Immature natural killer cell (primary cell): ENCODE data around the gene ADAMTSL1. TPM values are rescaled to one million over a fixed set of nuclear protein-coding genes. Genes with fewer than 3 reads are reported as not detected.

Experiments
- DNase-seq, 3 donors: peaks; one replicate each; pipeline ENCODE4 v3.0.0; 2022; ENCODE audit warnings: mixed read lengths in 1 of 3
- H3K27ac Mint-ChIP-seq, 6 donors: one replicate each; pipeline ENCODE4 v1.8.0; 2020; ENCODE audit warnings: mixed read lengths in 6 of 6, mild to moderate bottlenecking in 5 of 6, inconsistent platforms in 4 of 6, moderate library complexity in 3 of 6
- H3K27me3 Mint-ChIP-seq, 3 donors: one replicate each; pipeline ENCODE4 v1.8.0; 2020 to 2021; ENCODE audit warnings: low read depth in 3 of 3, mild to moderate bottlenecking in 3 of 3, mixed read lengths in 3 of 3, moderate library complexity in 3 of 3, inconsistent platforms in 1 of 3
- H3K36me3 Mint-ChIP-seq, 3 donors: one replicate each; pipeline ENCODE4 v1.8.0; 2020; ENCODE audit warnings: mixed read lengths in 3 of 3, inconsistent platforms in 2 of 3, mild to moderate bottlenecking in 2 of 3
- H3K4me1 Mint-ChIP-seq, 2 donors: one replicate each; pipeline ENCODE4 v1.8.0; 2020; ENCODE audit warnings: inconsistent platforms in 2 of 2, mild to moderate bottlenecking in 2 of 2, mixed read lengths in 2 of 2, moderate library complexity in 1 of 2
- H3K4me3 Mint-ChIP-seq, 5 donors: one replicate each; pipeline ENCODE4 v1.8.0; 2020; ENCODE audit warnings: mild to moderate bottlenecking in 5 of 5, mixed read lengths in 5 of 5, inconsistent platforms in 3 of 5, moderate library complexity in 3 of 5
- H3K9me3 Mint-ChIP-seq, 6 donors: one replicate each; pipeline ENCODE4 v1.8.0; 2020; ENCODE audit warnings: mild to moderate bottlenecking in 6 of 6, mixed read lengths in 6 of 6, inconsistent platforms in 4 of 6, moderate library complexity in 3 of 6
- polyA plus RNA-seq, 3 donors: library from polyadenylated mRNA; unstranded; fragments of 300-500 nt; fragmentation: Illumina TruSeq; gene quantifications; one replicate each; pipeline ENCODE4 v1.2.3, GENCODE V29; 2021

ADAMTSL1 gene
- polyA plus RNA-seq, 3 donors from 2014 or later: not detected

DNA sequence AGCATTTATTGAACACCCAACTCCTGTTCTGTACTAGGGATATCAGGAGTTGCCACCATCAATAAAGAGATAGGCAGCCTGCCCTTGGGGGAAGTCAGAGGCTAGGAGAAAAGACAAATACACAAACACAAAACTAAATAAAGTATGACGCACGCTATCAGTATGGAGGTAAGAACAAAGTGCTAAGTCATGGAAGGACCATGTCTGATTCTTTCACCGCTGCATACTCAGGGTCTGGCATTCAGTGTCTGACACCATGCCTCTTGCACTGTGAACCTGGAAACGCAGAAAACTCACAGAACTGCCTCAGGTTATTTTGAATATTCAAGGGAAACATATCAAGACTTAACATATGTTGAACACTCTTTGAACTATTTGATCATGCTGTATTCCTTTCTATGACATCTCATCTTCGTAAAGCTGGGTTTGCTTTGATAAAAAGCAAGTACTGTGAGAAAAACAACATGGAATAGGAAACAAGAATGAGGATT is 65.3 kb downstream of the ADAMTSL1 start:
- no peaks in the 10 kb centered on the region for H3K4me1 Mint-ChIP-seq
- H3K36me3 Mint-ChIP-seq: peaks cover 0 to 5% (median 0%) of the 10 kb centered on the region in 3 donors
- no peak for DNase-seq
- peaks cover 4 to 42% (median 19%) of the 10 kb centered on the region in 6 donors for H3K9me3 Mint-ChIP-seq
- no peak overlapping the region for H3K27ac Mint-ChIP-seq
- H3K4me3 Mint-ChIP-seq: no peak overlapping the region
- H3K27me3 Mint-ChIP-seq: peaks cover 0 to 3% (median 2%) of the 10 kb centered on the region in 3 donors

DNA sequence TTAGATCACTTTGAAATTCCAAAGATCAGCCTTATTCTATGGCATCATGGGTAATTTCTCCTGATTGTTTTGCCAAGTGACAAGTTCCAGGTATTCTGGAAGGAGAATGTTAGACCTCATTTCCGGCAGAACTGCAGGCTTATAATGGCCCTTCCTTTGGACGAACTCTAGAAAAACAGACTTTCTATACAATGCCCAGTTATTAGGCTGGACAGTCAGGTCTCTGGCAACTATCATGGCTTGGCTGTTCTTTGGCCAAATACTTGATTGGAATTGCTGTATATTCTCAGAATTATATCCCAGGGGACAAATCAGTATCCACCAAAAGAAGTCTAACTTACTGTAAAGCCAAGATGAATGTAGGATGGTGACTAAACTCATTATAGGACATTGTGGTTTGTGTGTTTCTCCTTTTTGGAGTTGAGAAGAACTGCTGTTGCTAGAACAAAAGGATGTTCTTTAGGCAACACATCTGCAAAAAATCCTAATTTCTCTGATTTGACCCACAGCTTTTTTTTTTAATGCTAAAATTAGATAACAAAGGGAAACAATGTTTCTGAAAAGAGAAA is 69.0 kb downstream of the ADAMTSL1 start:
- DNase-seq: no peak
- no peaks in the 10 kb centered on the region for H3K36me3 Mint-ChIP-seq
- H3K4me1 Mint-ChIP-seq: no peaks in the 10 kb centered on the region
- H3K9me3 Mint-ChIP-seq: peaks cover 0 to 21% (median 7%) of the 10 kb centered on the region in 6 donors
- H3K27ac Mint-ChIP-seq: no peak overlapping the region
- H3K4me3 Mint-ChIP-seq: no peak overlapping the region
- peaks cover 0 to 3% (median 2%) of the 10 kb centered on the region in 3 donors for H3K27me3 Mint-ChIP-seq

DNA sequence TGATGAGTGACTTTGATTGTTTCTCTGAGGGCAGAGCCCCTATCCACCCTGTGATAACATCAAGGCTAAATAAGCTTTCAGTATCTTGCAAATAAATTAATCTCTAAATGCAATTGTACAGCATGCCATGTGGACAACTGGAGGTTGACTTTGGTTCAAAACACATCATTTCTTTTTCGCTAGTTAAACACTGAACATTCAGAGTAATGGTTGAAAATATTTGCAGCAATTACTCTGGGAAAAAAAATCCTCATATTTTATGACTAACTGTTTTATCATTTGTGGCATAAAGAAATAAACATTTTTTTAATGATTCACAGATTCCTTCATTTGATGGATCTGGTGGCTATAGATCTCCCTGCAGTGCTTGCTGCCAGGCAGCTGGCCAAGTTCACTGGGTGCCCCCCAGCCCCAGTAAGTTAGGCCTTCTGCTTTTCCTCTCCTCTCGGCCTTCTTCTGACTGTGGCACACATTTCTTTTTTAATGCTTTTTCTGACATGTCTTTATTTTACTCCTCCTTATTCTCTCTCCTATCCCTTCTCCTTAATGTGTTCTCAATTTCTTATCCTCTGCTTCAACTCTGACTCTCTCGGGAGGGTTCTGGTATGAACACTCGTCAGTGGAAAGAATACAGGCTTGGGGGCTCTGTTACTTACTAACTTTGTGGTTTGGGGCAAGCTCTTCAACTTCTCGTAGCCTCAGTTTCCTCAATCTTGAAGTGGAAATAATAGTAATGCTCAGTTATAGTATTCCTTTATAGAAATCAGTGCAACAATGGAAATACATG is 69.6 kb downstream of the ADAMTSL1 start:
- Mint-ChIP-seq H3K36me3 (no peaks in the 10 kb centered on the region), H3K4me1 (no peaks in the 10 kb centered on the region), H3K27me3 (peaks cover 0 to 3% (median 0%) of the 10 kb centered on the region in 3 donors), H3K27ac (peak overlapping the region in 1 of 6 donors; percentile 3), H3K4me3 (no peak overlapping the region), H3K9me3 (peaks cover 0 to 14% (median 3%) of the 10 kb centered on the region in 6 donors)
- DNase-seq: no peak

DNA sequence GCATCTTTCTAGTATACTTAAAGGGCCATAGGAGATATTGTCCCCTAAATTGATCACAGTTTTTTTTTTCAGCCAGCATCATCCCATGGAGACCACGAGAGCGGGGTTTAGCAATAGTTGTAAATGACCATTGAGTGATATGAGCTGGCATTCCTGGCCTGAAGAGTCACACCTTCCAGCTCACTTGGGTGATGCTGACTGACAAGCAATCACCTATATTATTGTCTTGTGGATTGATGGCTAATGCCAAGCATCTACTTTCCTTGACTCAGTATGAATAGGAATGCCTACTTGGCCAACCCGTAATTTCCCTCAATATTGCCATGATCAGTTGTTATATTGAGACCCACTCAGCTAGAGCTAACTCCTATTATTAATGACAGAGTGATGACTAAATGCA is 70.5 kb downstream of the ADAMTSL1 start:
- Mint-ChIP-seq H3K4me3 (no peak overlapping the region), H3K27me3 (peaks cover 0 to 3% (median 0%) of the 10 kb centered on the region in 3 donors), H3K9me3 (peaks cover 0 to 8% (median 3%) of the 10 kb centered on the region in 6 donors), H3K36me3 (no peaks in the 10 kb centered on the region), H3K27ac (no peak overlapping the region), H3K4me1 (no peaks in the 10 kb centered on the region)
- DNase-seq: no peak

DNA sequence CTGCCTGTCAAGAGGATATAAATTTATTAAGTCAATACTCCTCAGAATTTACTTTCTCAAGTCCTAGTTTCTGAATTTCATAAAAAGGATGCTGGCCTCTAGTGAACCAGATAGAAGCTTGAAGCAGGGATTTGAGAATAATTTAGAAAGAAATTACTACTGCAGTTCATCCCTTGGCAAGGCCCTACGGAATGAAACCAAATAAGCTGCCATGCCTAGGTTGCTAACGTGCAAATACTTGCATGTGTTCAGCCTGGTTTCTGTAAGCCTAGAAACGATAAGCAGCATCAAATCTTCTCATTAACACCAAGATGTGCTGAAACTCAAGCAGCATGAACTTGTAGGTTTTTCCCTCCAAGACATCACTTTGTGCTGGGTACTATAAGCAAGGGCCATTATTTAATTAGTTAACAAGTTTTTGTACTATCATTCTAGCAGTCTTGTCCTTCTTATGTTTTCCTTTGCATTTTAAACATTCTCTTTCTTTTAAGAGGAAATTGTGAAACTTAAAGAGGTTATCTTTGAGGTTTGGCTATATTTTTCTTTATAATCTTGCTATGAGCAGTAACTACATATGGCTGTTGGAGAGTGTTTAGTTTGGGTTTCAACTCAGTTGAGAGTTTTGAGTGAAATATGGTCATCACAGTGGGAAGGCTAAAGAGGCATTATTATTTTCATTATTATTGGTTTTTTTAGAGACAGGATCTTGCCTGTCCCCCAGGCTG is 71.8 kb downstream of the ADAMTSL1 start:
- Mint-ChIP-seq H3K4me1 (no peaks in the 10 kb centered on the region), H3K27me3 (no peaks in the 10 kb centered on the region), H3K4me3 (no peak overlapping the region), H3K9me3 (peaks cover 0 to 7% (median 3%) of the 10 kb centered on the region in 6 donors), H3K36me3 (no peaks in the 10 kb centered on the region), H3K27ac (no peak overlapping the region)
- DNase-seq: no peak

DNA sequence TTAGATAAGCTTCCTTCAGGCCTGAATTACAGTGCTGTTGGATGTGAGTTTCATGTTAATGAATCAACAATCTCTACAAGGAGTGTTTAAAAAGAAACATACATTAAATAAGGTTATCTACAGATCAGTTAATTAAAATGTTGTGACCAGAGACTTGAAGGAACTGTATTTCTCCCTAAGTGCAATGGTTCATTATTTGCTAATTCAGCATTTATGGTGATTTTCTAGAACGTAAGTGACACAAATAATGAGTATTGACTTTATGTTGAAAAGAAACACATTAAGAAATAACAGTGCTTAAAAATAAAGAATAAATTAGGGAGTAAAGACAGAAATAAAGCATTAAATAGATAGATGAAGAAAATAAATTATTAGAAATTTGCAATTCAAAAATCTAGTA is 74.5 kb downstream of the ADAMTSL1 start:
- Mint-ChIP-seq H3K27me3 (no peaks in the 10 kb centered on the region), H3K9me3 (peaks cover 0 to 7% (median 3%) of the 10 kb centered on the region in 6 donors), H3K36me3 (no peaks in the 10 kb centered on the region), H3K4me3 (no peak overlapping the region), H3K27ac (no peak overlapping the region), H3K4me1 (no peaks in the 10 kb centered on the region)
- DNase-seq: no peak

DNA sequence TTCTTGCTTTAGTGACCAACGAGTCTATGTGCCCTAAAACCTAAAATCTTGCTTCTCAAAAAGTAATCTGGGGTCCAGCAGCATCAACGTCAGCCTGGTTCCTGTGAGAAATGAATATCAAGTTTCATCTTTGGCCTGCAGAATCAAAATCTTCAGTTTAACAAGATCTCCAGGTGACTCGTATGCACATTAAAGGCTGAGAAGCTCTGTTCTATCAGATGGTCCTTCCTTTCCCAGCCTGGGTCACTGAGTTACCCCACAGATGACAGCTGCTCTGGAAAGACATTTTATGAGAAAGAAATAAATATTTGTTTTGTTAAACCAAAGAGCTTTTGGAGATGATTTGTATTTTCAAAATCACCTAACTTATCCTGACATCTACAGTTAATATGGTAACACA is 75.8 kb downstream of the ADAMTSL1 start:
- H3K4me1 Mint-ChIP-seq: no peaks in the 10 kb centered on the region
- H3K4me3 Mint-ChIP-seq: no peak overlapping the region
- no peaks in the 10 kb centered on the region for H3K27me3 Mint-ChIP-seq
- DNase-seq: no peak
- H3K9me3 Mint-ChIP-seq: peaks cover 0 to 4% (median 2%) of the 10 kb centered on the region in 6 donors
- no peaks in the 10 kb centered on the region for H3K36me3 Mint-ChIP-seq
- H3K27ac Mint-ChIP-seq: no peak overlapping the region

DNA sequence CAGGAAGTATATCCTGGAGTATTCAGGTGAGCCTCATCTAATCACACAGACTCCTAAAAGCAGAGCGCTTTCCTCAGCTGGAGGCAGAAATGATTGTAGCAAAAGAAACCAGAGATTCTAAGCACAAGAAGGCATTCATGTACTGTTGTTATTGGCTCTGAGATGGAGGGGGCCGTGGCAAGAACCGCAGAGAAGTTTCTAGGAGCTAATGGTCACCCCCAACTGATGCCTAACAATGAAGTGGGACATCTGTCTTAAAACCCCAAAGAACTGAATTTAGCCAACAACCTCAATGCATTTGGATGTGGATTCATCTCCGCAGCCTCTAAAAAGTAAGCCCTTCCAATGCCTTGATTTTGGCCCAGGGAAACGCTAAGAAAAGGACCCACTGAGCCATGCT is 76.3 kb downstream of the ADAMTSL1 start:
- no peaks in the 10 kb centered on the region for H3K27me3 Mint-ChIP-seq
- no peaks in the 10 kb centered on the region for H3K4me1 Mint-ChIP-seq
- peaks cover 0 to 4% (median 3%) of the 10 kb centered on the region in 6 donors for H3K9me3 Mint-ChIP-seq
- H3K36me3 Mint-ChIP-seq: no peaks in the 10 kb centered on the region
- no peak for DNase-seq
- no peak overlapping the region for H3K4me3 Mint-ChIP-seq
- no peak overlapping the region for H3K27ac Mint-ChIP-seq

DNA sequence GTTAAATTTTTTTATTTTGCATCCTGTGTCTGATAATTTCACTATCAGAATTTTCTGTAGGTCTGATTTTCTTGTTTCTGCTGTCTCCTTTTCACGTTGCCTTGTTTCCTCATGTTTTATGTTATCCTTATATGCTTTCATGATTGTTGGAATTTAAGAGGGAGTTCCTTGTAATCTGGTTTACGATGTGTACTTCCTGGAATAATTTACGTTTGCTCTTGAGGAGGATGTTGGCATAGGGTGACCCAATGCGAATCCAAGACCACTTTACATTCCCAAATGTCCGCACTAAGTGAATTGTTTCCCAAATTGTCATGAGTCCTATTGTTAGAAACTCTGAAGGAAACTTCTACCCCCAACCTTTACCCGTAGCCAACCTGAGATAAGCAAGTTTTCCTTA is 80.3 kb downstream of the ADAMTSL1 start:
- Mint-ChIP-seq H3K9me3 (peaks cover 0 to 4% (median 3%) of the 10 kb centered on the region in 6 donors), H3K4me3 (no peak overlapping the region), H3K27ac (no peak overlapping the region), H3K4me1 (no peaks in the 10 kb centered on the region), H3K27me3 (peaks cover 0 to 3% (median 2%) of the 10 kb centered on the region in 3 donors), H3K36me3 (no peaks in the 10 kb centered on the region)
- no peak for DNase-seq

DNA sequence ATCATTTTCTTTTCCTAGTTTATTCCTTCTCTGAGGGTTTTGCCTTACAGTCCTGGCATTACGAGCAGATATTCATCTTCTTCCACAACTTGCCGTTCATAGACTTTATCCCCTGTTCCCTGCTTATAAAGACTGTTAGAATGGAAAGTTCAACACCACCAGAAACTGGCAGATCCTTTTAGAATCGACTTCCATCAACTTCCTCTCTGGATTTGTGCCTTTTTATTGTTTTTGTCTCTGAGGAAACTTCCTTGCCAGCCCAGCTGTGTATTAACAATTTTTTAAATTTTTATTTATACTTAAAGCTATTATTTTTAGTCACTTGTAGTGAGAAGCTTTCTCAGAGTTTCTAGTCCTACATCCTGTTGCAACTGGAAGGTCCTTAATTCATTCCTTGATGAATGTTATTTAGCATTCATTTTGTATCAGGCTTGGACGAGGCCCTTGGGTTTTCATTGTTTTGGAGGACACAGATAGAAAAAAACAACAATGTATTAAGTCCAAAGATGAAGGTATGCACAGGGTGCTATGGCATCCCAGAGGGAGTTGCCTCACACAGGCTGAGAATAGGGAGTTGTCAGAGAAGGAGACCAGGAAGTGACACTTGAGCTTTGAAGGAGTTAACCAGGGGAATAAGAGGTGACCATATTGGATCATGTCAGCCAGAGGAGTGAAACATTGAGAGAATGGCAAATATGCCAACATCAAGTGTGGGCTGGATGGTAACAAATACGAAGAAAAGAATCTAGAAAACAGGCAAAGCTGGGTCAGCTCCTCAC is 81.3 kb downstream of the ADAMTSL1 start:
- H3K27me3 Mint-ChIP-seq: peaks cover 0 to 3% (median 2%) of the 10 kb centered on the region in 3 donors
- no peaks in the 10 kb centered on the region for H3K4me1 Mint-ChIP-seq
- no peak for DNase-seq
- H3K9me3 Mint-ChIP-seq: peaks cover under 1 to 10% (median 3%) of the 10 kb centered on the region in 6 donors
- H3K27ac Mint-ChIP-seq: no peak overlapping the region
- no peak overlapping the region for H3K4me3 Mint-ChIP-seq
- H3K36me3 Mint-ChIP-seq: no peaks in the 10 kb centered on the region

DNA sequence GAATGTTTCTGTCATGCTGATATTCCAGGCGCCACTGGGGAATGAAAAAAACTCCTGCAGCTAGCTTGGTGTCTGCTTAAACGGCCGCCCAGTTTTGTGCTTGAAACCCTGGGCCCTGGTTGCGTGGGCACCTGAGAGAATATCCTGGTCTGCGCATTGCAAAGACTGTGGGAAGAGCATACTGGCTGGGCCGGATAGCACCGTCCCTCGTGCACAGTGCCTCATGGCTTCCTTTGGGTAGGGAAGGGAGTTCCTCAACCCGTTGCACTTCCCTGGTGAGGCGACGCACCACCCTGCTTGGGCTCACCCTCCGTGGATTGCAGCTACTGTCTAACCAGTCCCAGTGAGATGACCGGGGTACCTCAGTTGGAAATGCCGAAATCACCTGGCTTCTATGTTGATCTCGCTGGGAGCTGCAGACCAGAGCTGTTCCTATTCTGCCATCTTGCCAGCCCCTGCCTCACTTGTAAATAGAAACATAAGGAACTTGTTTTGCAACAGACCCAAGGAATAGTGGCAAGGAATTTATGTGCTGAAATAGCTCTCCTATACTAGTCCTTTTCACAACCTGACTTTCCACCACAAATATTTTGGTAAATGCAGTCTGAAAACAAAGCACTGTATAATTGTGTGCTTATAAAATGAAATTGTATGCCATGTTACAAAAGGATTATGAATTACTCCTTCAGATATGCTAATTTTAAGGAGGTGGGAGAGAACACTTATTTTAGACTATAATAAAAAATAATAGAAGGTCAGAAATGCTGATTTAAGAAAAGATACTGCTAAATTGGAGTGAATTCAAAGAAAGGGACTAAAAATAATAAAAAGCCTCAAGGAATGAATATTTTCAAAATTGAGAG is 90.3 kb downstream of the ADAMTSL1 start:
- peaks cover 0 to 4% (median 0%) of the 10 kb centered on the region in 3 donors for H3K27me3 Mint-ChIP-seq
- H3K4me3 Mint-ChIP-seq: no peak overlapping the region
- no peaks in the 10 kb centered on the region for H3K4me1 Mint-ChIP-seq
- DNase-seq: no peak
- H3K9me3 Mint-ChIP-seq: peaks cover 6 to 19% (median 9%) of the 10 kb centered on the region in 6 donors
- no peak overlapping the region for H3K27ac Mint-ChIP-seq
- H3K36me3 Mint-ChIP-seq: no peaks in the 10 kb centered on the region

DNA sequence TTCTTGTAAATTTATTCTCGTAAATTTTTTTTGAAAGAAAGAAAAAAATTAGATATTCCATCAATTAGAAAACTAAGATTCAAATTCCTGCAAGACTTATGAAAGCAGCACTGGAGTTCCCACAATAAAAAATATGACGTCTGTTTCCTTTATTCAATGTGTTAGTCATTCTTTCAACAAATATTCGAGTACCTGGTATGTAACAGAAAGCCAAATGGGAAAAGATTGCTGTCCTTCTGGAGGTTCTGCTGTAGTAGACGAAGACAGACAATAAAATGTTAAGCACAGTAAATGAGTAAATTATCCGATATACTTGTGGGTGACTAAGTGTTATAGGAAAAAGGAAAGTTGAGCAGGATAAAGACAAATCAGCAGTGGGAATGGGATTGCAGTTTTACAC is 92.2 kb downstream of the ADAMTSL1 start:
- Mint-ChIP-seq H3K9me3 (peaks cover 0 to 13% (median 5%) of the 10 kb centered on the region in 6 donors), H3K4me1 (no peaks in the 10 kb centered on the region), H3K36me3 (no peaks in the 10 kb centered on the region), H3K4me3 (no peak overlapping the region), H3K27me3 (peaks cover 0 to 4% (median 0%) of the 10 kb centered on the region in 3 donors), H3K27ac (no peak overlapping the region)
- DNase-seq: no peak
